Thyroid gland (tissue), 4 donors: ENCODE data around the gene CRYL1.

Experiments used
- POLR2A ChIP-seq, 2 donors: fragments of 450-650 bp; IDR thresholded peaks; one replicate each; pipeline ENCODE4 v1.6.1; 2017; ENCODE audit warnings: antibody characterized with exemption in 2 of 2, mild to moderate bottlenecking in 2 of 2, moderate library complexity in 1 of 2
- TF ChIP-seq, protein P1 (sequence below), 6 experiments: fragments of 200-600 bp in 3 of 6; fragments of 450-650 bp in 3 of 6; sonication (generic) in 3 of 6; IDR thresholded peaks; one replicate each; pipeline ENCODE4 v1.5.1; 2016 to 2019; ENCODE audit warnings: antibody characterized with exemption in 6 of 6, mild to moderate bottlenecking in 2 of 6, inconsistent platforms in 1 of 6, moderate library complexity in 1 of 6

GRCh38 chr13:20498129-20498528, 27.5 kb downstream of the CRYL1 start:
- TF ChIP-seq, protein P1, sequence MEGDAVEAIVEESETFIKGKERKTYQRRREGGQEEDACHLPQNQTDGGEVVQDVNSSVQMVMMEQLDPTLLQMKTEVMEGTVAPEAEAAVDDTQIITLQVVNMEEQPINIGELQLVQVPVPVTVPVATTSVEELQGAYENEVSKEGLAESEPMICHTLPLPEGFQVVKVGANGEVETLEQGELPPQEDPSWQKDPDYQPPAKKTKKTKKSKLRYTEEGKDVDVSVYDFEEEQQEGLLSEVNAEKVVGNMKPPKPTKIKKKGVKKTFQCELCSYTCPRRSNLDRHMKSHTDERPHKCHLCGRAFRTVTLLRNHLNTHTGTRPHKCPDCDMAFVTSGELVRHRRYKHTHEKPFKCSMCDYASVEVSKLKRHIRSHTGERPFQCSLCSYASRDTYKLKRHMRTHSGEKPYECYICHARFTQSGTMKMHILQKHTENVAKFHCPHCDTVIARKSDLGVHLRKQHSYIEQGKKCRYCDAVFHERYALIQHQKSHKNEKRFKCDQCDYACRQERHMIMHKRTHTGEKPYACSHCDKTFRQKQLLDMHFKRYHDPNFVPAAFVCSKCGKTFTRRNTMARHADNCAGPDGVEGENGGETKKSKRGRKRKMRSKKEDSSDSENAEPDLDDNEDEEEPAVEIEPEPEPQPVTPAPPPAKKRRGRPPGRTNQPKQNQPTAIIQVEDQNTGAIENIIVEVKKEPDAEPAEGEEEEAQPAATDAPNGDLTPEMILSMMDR (IDR thresholded peaks at IDR 0.05): no peak
- no peak for TF ChIP-seq POLR2A (IDR thresholded peaks at IDR 0.05)
